HepG2 (cell line): ENCODE data around the gene TSNAXIP1. TPM values are rescaled to one million over a fixed set of nuclear protein-coding genes. Genes with fewer than 3 reads are reported as not detected.

Experiments
- ATAC-seq: fragments of 200-7000 bp; cut with Tn5 transposase; 3 replicates; pipeline ENCODE4 v1.9.1; 2020; ENCODE audit warnings: mild to moderate bottlenecking, moderate library complexity
- BruUV-seq: library from RNA; stranded (reverse); fragments of 400-500 nt; replicated peaks from 2 replicates; lab custom pipeline; 2021; lab: Mats Ljungman, UMichigan
- CTCF ChIA-PET: fragments of 300-600 bp; formaldehyde crosslinking; extraction: SDS; loops from one replicate; lab custom pipeline; 2021; ENCODE audit warnings: low total read pairs, inconsistent platforms, low intra/inter-chr PET ratio; lab: Yijun Ruan, JAX
- POLR2A ChIA-PET: fragments of 350-600 bp; sonication (Branson Sonifier 250); formaldehyde crosslinking; loops from one replicate; lab custom pipeline; 2020; ENCODE audit warnings: antibody characterized with exemption, inconsistent platforms; lab: Yijun Ruan, JAX
- DNase-seq: peaks from one replicate; pipeline ENCODE4 v3.0.0-alpha.2; 2015; ENCODE audit warnings: low spot score
- FAIRE-seq: peaks from 3 replicates; lab custom pipeline; 2011; peaks lifted over from hg19 to GRCh38; lab: Jason Lieb, UNC
- H2AFZ ChIP-seq: one replicate; pipeline ENCODE4 v1.6.1; 2011; ENCODE audit warnings: low read length, inconsistent platforms
- H3K27ac ChIP-seq: fragments of 300-600 bp; 3 replicates; pipeline ENCODE4 v1.8.0; 2011; ENCODE audit warnings: mixed run types, mild to moderate bottlenecking, mixed read lengths, low read length, inconsistent platforms; ENCODE audit not compliant: insufficient read depth; ENCODE audit errors: extremely low read length
- H3K27me3 ChIP-seq, 2 experiments: fragments of 200-600 bp in 1 of 2; 2 replicates in 1 of 2; 3 replicates in 1 of 2; pipeline versions ENCODE4 v1.6.0 to v1.8.0; 2011; ENCODE audit warnings: low read length in 2 of 2, mild to moderate bottlenecking in 2 of 2, moderate library complexity in 2 of 2, inconsistent platforms in 1 of 2; ENCODE audit not compliant: insufficient read depth in 2 of 2, control insufficient read depth in 1 of 2
- H3K36me3 ChIP-seq, 2 experiments: fragments of 200-600 bp in 1 of 2; replicated peaks in 1 of 2; 2 replicates in 1 of 2; 3 replicates in 1 of 2; pipeline versions ENCODE4 v1.5.1 to v1.8.0; 2011; ENCODE audit warnings: low read length in 2 of 2, inconsistent platforms in 1 of 2; ENCODE audit not compliant: insufficient read depth in 2 of 2, control insufficient read depth in 1 of 2
- H3K4me1 ChIP-seq: 2 replicates; pipeline ENCODE4 v1.5.1; 2012; ENCODE audit warnings: low read length, inconsistent platforms; ENCODE audit not compliant: insufficient read depth
- H3K4me2 ChIP-seq: 2 replicates; pipeline ENCODE4 v1.6.0; 2011; ENCODE audit warnings: low read depth, low read length, inconsistent platforms
- H3K4me3 ChIP-seq, 3 experiments: fragments of 200-600 bp in 1 of 3; sonication (generic), shearing (Covaris generic) in 1 of 3; replicated peaks in 1 of 3; 2 replicates each; pipeline ENCODE4 v1.5.1; 2011 to 2016; ENCODE audit warnings: low read length in 3 of 3, inconsistent platforms in 2 of 3, low read depth in 2 of 3, mild to moderate bottlenecking in 2 of 3, control low read depth in 1 of 3, mixed read lengths in 1 of 3; ENCODE audit not compliant: insufficient read depth in 1 of 3
- H3K79me2 ChIP-seq: one replicate; pipeline ENCODE4 v1.6.1; 2011; ENCODE audit warnings: low read length, inconsistent platforms; ENCODE audit not compliant: insufficient read depth
- H3K9ac ChIP-seq: 2 replicates; pipeline ENCODE4 v1.6.0; 2011; ENCODE audit warnings: mild to moderate bottlenecking, low read depth, low read length, inconsistent platforms; ENCODE audit not compliant: insufficient read depth
- H3K9me3 ChIP-seq: 2 replicates; pipeline ENCODE4 v1.5.1; 2012; ENCODE audit warnings: mild to moderate bottlenecking, low read length
- H4K20me1 ChIP-seq: 2 replicates; pipeline ENCODE4 v1.6.0; 2011; ENCODE audit warnings: inconsistent platforms, mild to moderate bottlenecking, low read length, moderate library complexity; ENCODE audit not compliant: insufficient read depth
- CERS6 ChIP-seq: sonication (generic); formaldehyde crosslinking; IDR thresholded peaks from 2 replicates; pipeline ENCODE4 v1.5.0; 2020; ENCODE audit warnings: missing genetic modification reagents
- GATAD1 ChIP-seq: IDR thresholded peaks from 2 replicates; pipeline ENCODE4 v1.6.1; 2016; ENCODE audit warnings: missing genetic modification reagents, missing compliant biosample characterization
- GMEB1 ChIP-seq: sonication (generic); formaldehyde crosslinking; IDR thresholded peaks from 2 replicates; pipeline ENCODE4 v1.5.1; 2020; ENCODE audit warnings: missing genetic modification reagents, mild to moderate bottlenecking, borderline replicate concordance
- HMG20B ChIP-seq: conservative IDR thresholded peaks from 2 replicates; pipeline ENCODE4 v1.6.1; 2016; ENCODE audit warnings: missing genetic modification reagents, missing compliant biosample characterization
- KLF15 ChIP-seq: sonication (generic); formaldehyde crosslinking; IDR thresholded peaks from 2 replicates; pipeline ENCODE4 v1.8.1; 2023; ENCODE audit warnings: borderline replicate concordance, mild to moderate bottlenecking, inconsistent platforms, missing genetic modification reagents, mixed read lengths
- POLR2A ChIP-seq, 2 experiments: IDR thresholded peaks; 2 replicates each; pipeline ENCODE4 v1.6.1; 2011; ENCODE audit warnings: low read depth in 2 of 2, low read length in 2 of 2, mild to moderate bottlenecking in 1 of 2, moderate library complexity in 1 of 2; ENCODE audit not compliant: insufficient read depth in 1 of 2
- RORA ChIP-seq: sonication (generic); formaldehyde crosslinking; IDR thresholded peaks from 2 replicates; pipeline ENCODE4 v1.5.0; 2020; ENCODE audit warnings: mild to moderate bottlenecking, missing genetic modification reagents, moderate library complexity
- THAP9 ChIP-seq: sonication (generic); formaldehyde crosslinking; IDR thresholded peaks from 2 replicates; pipeline ENCODE4; 2020; ENCODE audit warnings: missing genetic modification reagents, mild to moderate bottlenecking, borderline replicate concordance
- ZC3H4 ChIP-seq: sonication (generic); formaldehyde crosslinking; IDR thresholded peaks from 2 replicates; pipeline ENCODE4 v1.4.0; 2020; ENCODE audit warnings: missing genetic modification reagents, borderline replicate concordance
- ZMYM2 ChIP-seq: sonication (generic); formaldehyde crosslinking; IDR thresholded peaks from 2 replicates; pipeline ENCODE4 v1.8.0; 2022; ENCODE audit warnings: mild to moderate bottlenecking, missing genetic modification reagents
- ZNF607 ChIP-seq: sonication (generic); formaldehyde crosslinking; IDR thresholded peaks from 2 replicates; pipeline ENCODE4 v1.5.1; 2020; ENCODE audit warnings: missing genetic modification reagents, mild to moderate bottlenecking, borderline replicate concordance
- ZNF770 ChIP-seq: sonication (generic); formaldehyde crosslinking; IDR thresholded peaks from 2 replicates; pipeline ENCODE4 v1.5.0; 2020; ENCODE audit warnings: mild to moderate bottlenecking, missing genetic modification reagents
- WGBS: methylation state at CpG from one replicate; pipeline ENCODE4 v1.1.6; 2017; ENCODE audit warnings: low lambda C conversion rate; 5-methylcytosine and 5-hydroxymethylcytosine counted together
- in situ Hi-C: cut with HindIII; loops from 2 replicates; pipeline ENCODE4 v1.10.0; 2017; ENCODE audit warnings: low pct_unique_long_range_greater_than_20kb; ENCODE audit not compliant: extremely low pct_ligation_motif_present
- intact Hi-C: fragments of 100-400 bp; cut with micrococcal nuclease; formaldehyde crosslinking; loops from one replicate; pipeline ENCODE4 v1.10.0; 2022; ENCODE audit not compliant: unreplicated experiment
- polyA plus RNA-seq, 8 experiments: library from polyadenylated mRNA; depleted of rRNA in 3 of 8; stranded (reverse) in 7 of 8; unstranded in 1 of 8; fragments of >200 nt; fragmentation: Illumina TruSeq in 4 of 8; extraction: Trizol in 4 of 8; gene quantifications; 2 replicates each; pipeline versions ENCODE4 v1.2.1 to v1.2.3, GENCODE V29; 2011 to 2016; ENCODE audit warnings: low read depth in 4 of 8, missing spikeins in 1 of 8, mixed read lengths in 1 of 8; ENCODE audit not compliant: insufficient read depth in 1 of 8
- total RNA-seq, 5 experiments: library from RNA; depleted of rRNA; stranded (reverse); fragments of >200 nt; fragmentation: Illumina TruSeq; extraction: Trizol; gene quantifications; 2 replicates each; pipeline ENCODE4 v1.2.3, GENCODE V29; 2016; ENCODE audit warnings: low read depth in 1 of 5

TSNAXIP1 gene
- total and polyA plus RNA-seq, 2 of the 13 experiments (the other 11 are each of a cell fraction or from before 2014, with no cell fraction given): 0.37 to 0.86 TPM

GRCh38 chr16:67865318-67865717 lies 58.6 kb downstream of the TSNAXIP1 start (continued):
- TF ChIP-seq THAP9 (CRISPR knock-in tag) (no peak), RORA (CRISPR knock-in tag) (no peak), GATAD1 (peak; percentile 18; the same call in 1 of the 2 replicates), ZMYM2 (CRISPR knock-in tag) (no peak), HMG20B (no peak), GMEB1 (CRISPR knock-in tag) (peak; percentile 23; the same call in 1 of the 2 replicates)

GRCh38 chr16:67868290-67868689 lies 61.6 kb downstream of the TSNAXIP1 start:
- H3K9me3 ChIP-seq: no peaks in the 10 kb centered on the region
- peaks cover 20% of the 10 kb centered on the region; the same call in 1 of the 2 replicates for H4K20me1 ChIP-seq
- no peak for TF ChIP-seq KLF15 (CRISPR knock-in tag)
- 0 out of 4 replicates have a peak, but pooled peaks of 1 of the 2 experiments have one; percentile 11 for TF ChIP-seq POLR2A (IDR thresholded peaks at IDR 0.05; ENCODE audit: insufficient read depth in 1 of 2, low read depth in 2 of 2, low read length in 2 of 2)
- no peak for TF ChIP-seq ZNF770
- TF ChIP-seq ZNF607 (CRISPR knock-in tag): no peak
- no peak for TF ChIP-seq ZC3H4 (CRISPR knock-in tag)
- no peak for TF ChIP-seq CERS6 (CRISPR knock-in tag)
- peaks cover 6% of the 10 kb centered on the region for H3K4me1 ChIP-seq
- no TSS peak for BruUV-seq
- peaks cover 33 to 70% of the 10 kb centered on the region in 2 experiments for H3K36me3 ChIP-seq
- intact Hi-C loops: no loop called here
- no peaks in the 10 kb centered on the region; a peak in 1 of 5 replicates for H3K27me3 ChIP-seq
- ChIA-PET POLR2A (interaction anchor here (1.5 kb wide), 1 partner anchor 22 kb away, joined by 3 read pairs; the partner anchor contains the start of gene NUTF2), CTCF (interaction anchor here (1.7 kb wide), 1 partner anchor 52 kb away, joined by 3 read pairs; no protein-coding TSS in a partner anchor)
- over 99% methylated on average over 6 of the region's 6 CpGs for WGBS
- H2AFZ ChIP-seq: no peak overlapping the region
- no peak overlapping the region for H3K4me3 ChIP-seq
- FAIRE-seq: no peak
- H3K9ac ChIP-seq: no peak overlapping the region
- no peak overlapping the region for H3K4me2 ChIP-seq
- in situ Hi-C loops: no loop called here
- H3K27ac ChIP-seq: no peak overlapping the region
- H3K79me2 ChIP-seq: peaks cover 20% of the 10 kb centered on the region
- no peak for ATAC-seq
- DNase-seq: no peak
